ENCODE data around the gene ARHGEF28.

The ARHGEF28 gene

DNA sequence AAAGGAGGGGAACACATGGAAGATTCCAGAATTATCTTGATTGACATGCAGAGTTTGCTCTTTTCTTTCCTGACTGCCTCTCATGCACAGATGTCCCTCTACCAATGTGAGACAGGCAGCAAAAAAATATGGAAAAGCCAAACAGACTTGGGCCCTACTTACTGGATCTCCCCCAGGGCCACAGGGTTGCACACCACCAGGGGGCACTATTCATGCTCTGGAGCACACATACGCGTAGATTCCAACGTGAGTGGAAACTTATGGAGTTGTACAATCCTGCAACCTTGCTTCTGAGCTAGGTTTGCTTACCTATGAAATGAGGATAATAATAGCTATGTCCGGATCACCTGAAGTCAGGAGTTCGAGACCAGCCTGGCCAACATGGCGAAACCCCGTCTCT lies 319.5 kb downstream of the ARHGEF28 start:
- Histone ChIP-seq H3K36me3 (replicated peaks) (no peaks in the 10 kb centered on the region), H3K27ac (no peak overlapping the region), H3K27me3 (replicated peaks) (no peaks in the 10 kb centered on the region), H3K4me3 (ENCODE audit: low read depth, low read length) (no peak overlapping the region)
- no peak for DNase-seq
- TF ChIP-seq, protein P1, sequence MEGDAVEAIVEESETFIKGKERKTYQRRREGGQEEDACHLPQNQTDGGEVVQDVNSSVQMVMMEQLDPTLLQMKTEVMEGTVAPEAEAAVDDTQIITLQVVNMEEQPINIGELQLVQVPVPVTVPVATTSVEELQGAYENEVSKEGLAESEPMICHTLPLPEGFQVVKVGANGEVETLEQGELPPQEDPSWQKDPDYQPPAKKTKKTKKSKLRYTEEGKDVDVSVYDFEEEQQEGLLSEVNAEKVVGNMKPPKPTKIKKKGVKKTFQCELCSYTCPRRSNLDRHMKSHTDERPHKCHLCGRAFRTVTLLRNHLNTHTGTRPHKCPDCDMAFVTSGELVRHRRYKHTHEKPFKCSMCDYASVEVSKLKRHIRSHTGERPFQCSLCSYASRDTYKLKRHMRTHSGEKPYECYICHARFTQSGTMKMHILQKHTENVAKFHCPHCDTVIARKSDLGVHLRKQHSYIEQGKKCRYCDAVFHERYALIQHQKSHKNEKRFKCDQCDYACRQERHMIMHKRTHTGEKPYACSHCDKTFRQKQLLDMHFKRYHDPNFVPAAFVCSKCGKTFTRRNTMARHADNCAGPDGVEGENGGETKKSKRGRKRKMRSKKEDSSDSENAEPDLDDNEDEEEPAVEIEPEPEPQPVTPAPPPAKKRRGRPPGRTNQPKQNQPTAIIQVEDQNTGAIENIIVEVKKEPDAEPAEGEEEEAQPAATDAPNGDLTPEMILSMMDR (IDR thresholded peaks at IDR 0.05; ENCODE audit: low read depth, low read length, missing control alignments) = peak; percentile 51
- in situ Hi-C loops (cut with HindIII; ENCODE audit: low pct_ligation_motif_present, low sequenced_read_pairs) = no loop called here

DNA sequence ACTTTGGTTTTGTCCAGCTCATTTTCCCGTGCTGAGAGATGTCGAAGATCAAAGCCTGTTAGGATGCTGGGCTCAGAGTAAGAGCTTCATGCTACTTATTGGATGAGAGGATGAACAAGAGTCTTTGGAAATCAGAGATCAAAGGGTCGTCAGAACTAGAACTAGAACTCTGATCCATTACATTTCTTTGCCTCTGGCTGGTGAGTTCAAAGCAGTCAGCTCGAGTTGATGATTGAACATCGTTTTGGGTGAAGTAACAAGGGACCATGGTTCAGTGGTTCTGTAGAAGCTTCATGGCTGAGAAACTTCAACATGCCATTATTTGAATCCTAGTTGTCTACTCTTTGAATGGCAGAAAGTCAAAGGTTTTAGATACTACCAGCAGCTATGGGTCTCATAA lies 320.3 kb downstream of the ARHGEF28 start:
- TF ChIP-seq, protein P1 (IDR thresholded peaks at IDR 0.05; ENCODE audit: low read depth, low read length, missing control alignments) = no peak
- Histone ChIP-seq H3K27me3 (replicated peaks) (no peaks in the 10 kb centered on the region), H3K4me3 (ENCODE audit: low read depth, low read length) (no peak overlapping the region), H3K36me3 (replicated peaks) (no peaks in the 10 kb centered on the region), H3K27ac (no peak overlapping the region)
- in situ Hi-C loops (cut with HindIII; ENCODE audit: low pct_ligation_motif_present, low sequenced_read_pairs) = no loop called here
- DNase-seq = no peak

DNA sequence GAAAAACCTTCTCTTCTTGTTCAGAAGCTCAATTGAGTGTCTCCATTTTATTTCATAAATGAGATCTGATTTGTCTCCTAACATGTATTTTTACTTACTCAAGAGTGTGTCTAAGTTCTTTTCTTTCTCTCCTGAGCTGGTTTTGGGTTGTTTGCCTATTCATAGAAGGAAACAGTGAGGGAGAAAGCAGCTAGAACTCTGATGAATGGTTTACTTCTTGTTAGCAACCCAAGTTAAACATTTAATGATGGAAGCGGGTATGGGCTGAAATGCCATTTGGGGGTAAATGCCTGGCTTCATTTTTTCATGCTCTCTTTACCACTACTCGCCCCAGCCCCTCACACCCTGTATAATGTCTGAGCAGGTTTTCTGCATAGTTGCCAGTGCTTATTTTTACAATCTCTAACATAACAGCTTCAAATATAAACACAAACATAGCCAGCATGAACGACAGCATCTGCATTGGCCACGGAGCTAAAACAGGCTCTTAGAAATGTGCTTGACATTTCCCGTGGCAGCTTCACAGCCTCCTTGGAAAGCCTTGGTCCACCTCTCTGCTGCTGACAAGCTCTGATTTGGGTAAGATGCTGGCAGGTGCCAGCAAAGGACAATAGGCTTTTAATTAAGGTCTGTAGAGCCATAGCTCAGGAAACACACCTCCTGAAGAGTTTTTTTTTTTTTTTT lies 321.1 kb downstream of the ARHGEF28 start:
- in situ Hi-C loops (cut with HindIII; ENCODE audit: low pct_ligation_motif_present, low sequenced_read_pairs) = no loop called here
- DNase-seq = no peak

DNA sequence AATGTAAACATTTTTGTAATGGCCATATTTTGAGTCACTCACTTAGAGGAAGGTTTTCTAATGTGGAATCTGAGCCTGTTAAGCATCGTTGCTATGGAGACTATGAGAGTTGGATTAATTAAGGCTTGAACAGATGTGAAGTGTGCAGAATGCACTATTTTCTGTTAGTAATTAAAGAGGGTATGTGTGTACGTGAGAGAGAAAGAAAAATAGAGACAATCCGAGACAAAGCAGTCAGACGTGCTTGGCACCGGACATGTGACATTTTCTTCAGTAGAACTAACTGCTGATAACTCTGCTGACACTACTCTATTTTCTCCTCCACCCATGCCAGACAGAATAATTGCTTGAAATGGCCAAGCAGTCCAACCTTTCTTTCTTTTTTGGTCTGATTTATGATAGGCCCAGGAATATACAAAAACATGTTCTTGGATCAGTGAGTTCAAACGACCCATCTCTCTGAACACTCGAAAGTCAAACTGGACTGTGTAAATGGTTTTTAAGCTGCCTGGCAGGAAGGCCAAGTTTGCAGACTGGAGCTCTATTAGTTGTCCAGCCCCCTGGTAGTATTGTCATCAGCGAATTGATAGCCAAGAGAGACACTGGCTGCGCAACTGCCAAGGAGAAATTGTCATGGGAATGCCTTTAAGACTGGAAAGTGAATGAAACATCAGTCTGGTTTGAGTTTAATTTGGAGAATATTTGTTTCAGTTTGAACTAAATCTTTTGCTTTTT lies 322.1 kb downstream of the ARHGEF28 start:
- no peak overlapping the region for H3K4me3 ChIP-seq (ENCODE audit: low read depth, low read length)
- TF ChIP-seq, protein P1 (IDR thresholded peaks at IDR 0.05; ENCODE audit: low read depth, low read length, missing control alignments) = no peak
- H3K36me3 ChIP-seq (replicated peaks) = no peaks in the 10 kb centered on the region
- no peak overlapping the region for H3K27ac ChIP-seq
- H3K27me3 ChIP-seq (replicated peaks) = no peaks in the 10 kb centered on the region
- no peak for DNase-seq
- in situ Hi-C loops (cut with HindIII; ENCODE audit: low pct_ligation_motif_present, low sequenced_read_pairs) = no loop called here

More for the DNA sequence above, 321.1 kb downstream of the ARHGEF28 start:
- TF ChIP-seq, protein P1 (IDR thresholded peaks at IDR 0.05; ENCODE audit: low read depth, low read length, missing control alignments) = no peak
- Histone ChIP-seq H3K36me3 (replicated peaks) (no peaks in the 10 kb centered on the region), H3K4me3 (ENCODE audit: low read depth, low read length) (no peak overlapping the region), H3K27me3 (replicated peaks) (no peaks in the 10 kb centered on the region), H3K27ac (no peak overlapping the region)

DNA sequence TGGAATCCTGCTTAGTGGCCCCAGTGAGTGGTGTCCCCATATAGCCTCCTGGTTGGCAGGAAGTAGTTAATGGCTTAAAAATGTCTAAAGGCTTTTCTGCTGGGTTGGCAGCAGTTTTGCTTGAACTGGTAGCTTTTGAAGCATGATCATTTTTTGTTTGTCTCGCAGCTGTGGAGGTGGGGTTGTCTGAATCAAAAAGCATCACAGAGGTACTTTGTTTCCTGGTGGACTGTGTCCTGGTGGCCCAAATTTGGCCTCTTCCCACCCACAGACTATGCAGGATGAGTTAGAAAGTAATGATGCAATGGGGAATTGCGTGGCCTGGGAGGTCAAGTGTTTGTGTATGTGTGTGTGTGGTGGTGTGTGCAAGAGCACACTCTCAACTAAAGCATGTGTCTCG lies 322.7 kb downstream of the ARHGEF28 start:
- in situ Hi-C loops (cut with HindIII; ENCODE audit: low pct_ligation_motif_present, low sequenced_read_pairs) = no loop called here
- no peak overlapping the region for H3K4me3 ChIP-seq (ENCODE audit: low read depth, low read length)
- no peak for DNase-seq
- TF ChIP-seq, protein P1 (IDR thresholded peaks at IDR 0.05; ENCODE audit: low read depth, low read length, missing control alignments) = no peak
- no peaks in the 10 kb centered on the region for H3K36me3 ChIP-seq (replicated peaks)
- no peaks in the 10 kb centered on the region for H3K27me3 ChIP-seq (replicated peaks)
- no peak overlapping the region for H3K27ac ChIP-seq

Data from brain microvascular endothelial cell (primary cell).